Activated CD8-positive, alpha-beta memory T cell treated with anti-CD3 and anti-CD28 coated beads for 36 hours (primary cell): ENCODE data around the gene SLC38A6. TPM values are rescaled to one million over a fixed set of nuclear protein-coding genes. Genes with fewer than 3 reads are reported as not detected.

ENCODE experiments used
- CTCF ChIA-PET: fragments of 350-600 bp; sonication (Branson Sonifier 250); formaldehyde crosslinking; loops from one replicate; lab custom pipeline; 2021; ENCODE audit warnings: antibody characterized with exemption; lab: Charles Lee
- POLR2A ChIA-PET: fragments of 350-600 bp; sonication (Branson Sonifier 250); formaldehyde crosslinking; loops from one replicate; lab custom pipeline; 2021; ENCODE audit warnings: antibody characterized with exemption; lab: Charles Lee
- total RNA-seq, 2 experiments: library from RNA; stranded (reverse); gene quantifications; one replicate each; pipeline ENCODE4 v1.2.3, GENCODE V29; 2021

SLC38A6 gene
- total RNA-seq, 2 experiments from 2014 or later, result 4.4 to 4.7 TPM

DNA sequence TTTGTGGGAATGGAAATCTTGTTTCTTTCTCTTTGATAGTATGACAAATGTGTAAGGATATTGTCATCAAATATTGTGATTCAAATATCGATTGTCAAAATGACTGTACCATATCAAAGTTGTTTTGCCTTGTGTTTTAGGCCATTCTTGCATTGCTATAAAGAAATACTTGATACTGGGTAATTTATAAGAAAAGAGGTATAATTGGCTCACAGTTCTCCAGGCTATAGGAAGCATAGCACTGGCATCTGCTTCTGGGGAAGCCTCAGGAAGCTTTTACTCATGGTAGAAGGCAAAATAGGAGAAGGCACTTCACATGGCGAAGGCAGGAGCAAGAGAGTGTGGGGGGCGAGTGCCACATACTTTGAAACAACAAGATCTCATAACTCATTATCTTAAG lies 8.0 kb upstream of the SLC38A6 start:
- ChIA-PET POLR2A (no interaction called here), CTCF (no interaction called here)

GRCh38 chr14:60974090-60974651 lies 6.9 kb upstream of the SLC38A6 start:
- POLR2A ChIA-PET, result no interaction called here
- CTCF ChIA-PET, result no interaction called here

DNA sequence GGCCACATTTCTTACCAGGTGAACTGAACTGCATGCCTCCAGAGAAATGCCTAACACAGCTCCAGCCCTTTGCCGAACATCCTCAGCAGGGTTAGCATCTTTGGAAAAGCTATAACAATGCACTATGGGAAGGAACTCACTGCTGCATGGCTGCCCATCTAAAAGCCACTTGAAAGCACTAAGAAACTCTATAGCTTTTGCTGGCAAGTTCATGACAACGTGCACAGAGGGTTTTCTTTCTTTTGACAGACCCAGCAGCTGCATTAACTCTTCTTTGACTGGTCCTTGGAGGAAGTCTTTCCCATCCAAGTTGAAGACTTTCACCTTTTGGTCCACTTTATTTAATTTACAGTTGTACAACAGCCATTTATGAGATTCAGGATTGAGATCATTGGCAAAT lies 5.5 kb upstream of the SLC38A6 start:
- ChIA-PET POLR2A (no interaction called here), CTCF (interaction anchor here (0.6 kb wide), 1 partner anchor 267 kb away, joined by 3 read pairs; no protein-coding TSS in a partner anchor)

DNA sequence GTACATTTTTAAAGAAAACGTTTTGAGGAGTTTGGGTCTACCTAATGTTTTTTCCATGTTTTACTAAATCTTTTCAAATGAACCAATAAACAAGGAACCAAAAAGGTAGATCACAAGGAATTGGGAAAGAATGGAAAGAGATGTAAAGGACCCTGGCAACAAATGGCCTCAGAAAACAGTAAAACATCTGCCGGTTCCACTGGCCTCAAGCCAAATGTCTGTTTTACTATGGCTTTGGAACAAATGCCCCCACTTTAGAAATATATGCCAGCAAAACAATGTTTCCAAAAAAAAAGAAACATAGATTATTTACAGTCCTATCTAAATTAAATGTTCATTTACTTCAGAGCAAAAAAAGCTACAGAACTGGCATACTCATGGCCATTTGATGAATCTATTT lies 3.2 kb upstream of the SLC38A6 start:
- ChIA-PET POLR2A (no interaction called here), CTCF (no interaction called here)

DNA sequence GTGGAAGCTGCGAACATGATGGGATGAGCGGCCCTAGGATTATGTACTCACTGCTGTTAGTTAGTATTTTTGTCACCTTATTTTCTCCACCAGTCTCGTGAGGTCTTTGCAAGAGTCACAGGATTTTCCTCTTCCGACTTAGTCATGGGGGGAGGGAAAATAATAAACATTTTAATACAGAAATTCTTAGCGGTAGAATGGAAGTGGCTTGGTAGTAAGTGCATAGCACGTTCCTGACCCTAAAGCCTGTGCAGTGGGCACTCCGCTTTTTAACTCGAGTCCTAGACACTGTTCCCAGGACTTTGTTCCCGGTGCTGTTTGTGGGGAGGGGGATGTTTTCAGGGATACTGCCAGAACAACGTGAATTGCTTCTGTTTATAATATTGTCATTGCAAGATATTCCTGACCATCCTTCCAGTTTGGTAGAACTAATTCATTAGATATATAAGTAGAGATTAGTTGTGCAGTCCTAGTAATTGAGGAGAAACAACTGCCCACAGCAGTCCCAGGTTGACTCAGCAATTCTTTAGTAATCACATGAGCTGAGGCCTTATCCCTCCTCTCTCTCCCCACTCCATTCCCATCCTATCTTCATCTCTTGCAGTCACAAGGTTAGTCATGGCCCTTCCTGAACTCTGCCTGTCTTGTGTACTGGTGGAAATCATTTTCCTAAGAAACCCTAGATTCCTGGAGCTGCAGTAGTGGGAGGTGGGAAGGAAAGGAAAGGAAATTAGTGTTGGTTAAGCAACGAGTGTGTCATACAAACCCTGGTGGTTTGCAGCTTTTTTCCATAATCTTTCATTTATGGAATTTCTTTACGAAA lies 799 bp downstream of the SLC38A6 start:
- ChIA-PET CTCF (interaction anchor here (1.4 kb wide), 1 partner anchor 248 kb away, joined by 3 read pairs; no protein-coding TSS in a partner anchor), POLR2A (no interaction called here)

GRCh38 chr14:60984196-60984595 lies 3.2 kb downstream of the SLC38A6 start:
- ChIA-PET CTCF (no interaction called here), POLR2A (no interaction called here)

- ChIA-PET CTCF (no interaction called here), POLR2A (no interaction called here)
These were observed 5.5 kb downstream of the SLC38A6 start for GRCh38 chr14:60986500-60986899.

- CTCF ChIA-PET, result no interaction called here
- POLR2A ChIA-PET, result no interaction called here
These were observed 8.6 kb downstream of the SLC38A6 start for GRCh38 chr14:60989599-60989998.

DNA sequence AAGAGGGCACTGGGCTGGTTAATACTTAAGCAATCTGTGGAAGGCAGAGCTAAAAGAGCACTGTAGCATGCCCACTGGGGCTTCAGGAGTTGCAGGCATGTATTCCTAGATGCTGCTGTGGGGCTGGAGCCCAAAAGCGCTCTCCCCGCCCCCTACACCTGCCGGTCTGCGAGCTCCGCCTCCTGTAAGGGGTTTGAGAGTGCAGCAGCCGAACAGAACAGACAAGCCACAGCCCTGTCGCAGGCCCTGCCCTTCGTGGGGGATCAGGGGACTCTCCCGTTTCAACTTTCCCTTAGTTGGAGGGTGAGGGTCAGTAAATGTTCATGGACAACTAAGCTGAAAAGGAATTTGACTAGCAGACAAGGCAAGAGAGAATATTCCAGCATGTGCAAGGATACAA lies 17.6 kb downstream of the SLC38A6 start:
- POLR2A ChIA-PET, result no interaction called here
- CTCF ChIA-PET, result no interaction called here

DNA sequence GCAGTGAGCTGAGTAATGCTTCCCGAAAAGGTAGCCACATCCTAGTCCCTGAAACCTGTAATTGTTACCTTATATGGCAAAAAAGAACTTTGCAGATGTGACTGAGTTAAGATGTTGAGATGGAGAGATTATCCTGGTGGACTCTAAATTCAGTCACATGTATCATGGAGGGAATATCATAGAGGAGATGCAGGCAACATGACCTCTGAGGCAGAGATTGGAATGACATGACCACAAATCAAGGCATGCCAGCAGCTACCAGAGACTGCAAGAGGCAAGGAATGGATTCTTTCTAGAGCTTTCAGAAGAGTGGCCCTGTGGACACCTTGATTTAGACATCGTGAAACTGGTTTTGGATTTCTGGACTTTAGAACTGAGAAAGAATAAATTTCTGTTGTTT lies 18.5 kb downstream of the SLC38A6 start:
- ChIA-PET CTCF (no interaction called here), POLR2A (no interaction called here)

GRCh38 chr14:61003571-61003970 lies 22.5 kb downstream of the SLC38A6 start:
- ChIA-PET CTCF (no interaction called here), POLR2A (no interaction called here)

GRCh38 chr14:61019537-61019936 lies 38.5 kb downstream of the SLC38A6 start:
- CTCF ChIA-PET, result interaction anchor here (0.7 kb wide), 1 partner anchor 260 kb away, joined by 3 read pairs; no protein-coding TSS in a partner anchor
- POLR2A ChIA-PET, result no interaction called here

DNA sequence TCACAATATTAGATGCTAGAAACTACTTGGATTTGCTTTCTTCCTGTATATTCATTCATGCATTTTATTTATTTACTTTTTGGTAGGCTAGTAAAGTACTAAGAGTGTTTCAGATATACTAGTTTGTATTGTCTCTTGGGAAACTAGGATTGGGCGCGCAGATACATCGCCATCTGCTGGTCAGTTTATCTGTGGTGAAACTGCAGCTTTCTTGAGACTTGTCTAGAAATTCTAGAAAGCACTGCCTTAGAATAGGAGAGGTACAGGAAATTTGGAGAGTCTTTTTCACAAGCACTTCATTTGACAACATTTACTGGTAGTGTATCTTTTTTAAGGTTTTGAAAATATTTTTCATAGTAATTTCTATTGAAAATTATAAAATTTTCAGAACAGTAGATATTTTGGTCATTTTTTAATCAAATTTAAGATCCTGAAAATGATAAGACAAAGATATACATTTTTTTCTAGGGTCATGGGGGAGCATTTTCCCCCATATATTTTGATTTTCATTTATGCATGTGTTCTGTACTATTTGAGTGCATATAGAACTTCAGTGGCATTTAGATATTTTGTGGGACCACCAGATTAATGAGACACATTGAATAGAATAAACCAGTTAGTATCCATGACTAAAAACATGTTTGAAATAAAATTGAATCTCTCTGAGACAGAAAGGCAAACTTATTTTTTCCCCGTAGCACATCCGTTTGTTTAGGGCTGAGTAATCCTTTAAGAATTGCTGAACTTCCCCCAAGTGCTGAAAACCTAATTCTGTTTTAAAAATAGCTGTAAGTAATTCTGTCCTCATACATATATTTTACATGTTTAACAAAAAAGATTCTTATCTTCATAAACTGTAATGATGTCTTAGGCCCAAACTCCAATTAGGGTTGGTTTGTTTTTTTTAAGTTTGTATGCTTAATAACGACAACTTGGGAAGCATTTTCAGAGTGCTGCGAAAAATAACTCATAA lies 44.5 kb downstream of the SLC38A6 start:
- POLR2A ChIA-PET, result no interaction called here
- CTCF ChIA-PET, result interaction anchor here (0.8 to 1.4 kb wide), 2 partner anchors 400 to 401 kb away, joined by 3 to 4 read pairs; no protein-coding TSS in a partner anchor

GRCh38 chr14:61026526-61026925 lies 45.5 kb downstream of the SLC38A6 start:
- ChIA-PET CTCF (interaction anchor here (1.4 kb wide), 1 partner anchor 402 kb away, joined by 3 read pairs; no protein-coding TSS in a partner anchor), POLR2A (no interaction called here)

DNA sequence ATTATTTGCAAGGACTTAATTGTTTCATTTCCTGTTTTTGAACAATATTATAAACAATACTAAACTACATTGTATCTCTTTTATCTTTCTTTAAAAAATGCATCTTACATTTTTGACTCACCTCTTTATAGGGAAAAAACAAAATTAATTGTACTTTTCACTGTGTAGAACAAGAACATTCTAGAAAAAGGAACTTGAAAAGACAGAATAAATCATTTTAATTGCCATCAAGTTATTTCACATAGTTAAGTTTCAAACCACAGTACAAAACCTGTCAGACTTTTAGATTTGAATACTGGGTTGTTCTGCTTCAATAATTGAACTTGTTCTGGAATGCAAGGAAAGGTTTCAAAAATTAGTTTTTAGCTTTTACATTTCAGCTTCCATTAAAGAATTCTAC lies 50.0 kb downstream of the SLC38A6 start:
- ChIA-PET POLR2A (no interaction called here), CTCF (interaction anchor here (1.4 kb wide), 1 partner anchor 406 kb away, joined by 4 read pairs; no protein-coding TSS in a partner anchor)

DNA sequence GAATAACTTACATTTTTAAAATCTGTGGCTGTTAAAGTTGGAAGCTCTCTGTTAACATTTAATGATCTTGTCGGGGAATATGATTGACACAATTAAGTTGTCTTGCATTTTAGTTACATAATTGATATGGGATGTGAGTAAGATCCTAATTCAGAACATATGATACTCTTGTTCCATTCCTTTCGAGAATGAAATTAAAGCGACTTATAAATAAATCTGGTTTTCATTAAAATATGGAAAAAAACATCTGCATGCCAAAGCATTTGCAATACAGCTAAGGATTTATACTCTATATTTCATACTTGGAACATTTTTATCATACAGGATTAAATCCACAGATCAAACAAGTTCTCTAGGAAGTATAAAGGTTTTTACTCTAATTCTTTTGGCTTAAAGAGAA lies 52.0 kb downstream of the SLC38A6 start:
- ChIA-PET POLR2A (no interaction called here), CTCF (no interaction called here)

DNA sequence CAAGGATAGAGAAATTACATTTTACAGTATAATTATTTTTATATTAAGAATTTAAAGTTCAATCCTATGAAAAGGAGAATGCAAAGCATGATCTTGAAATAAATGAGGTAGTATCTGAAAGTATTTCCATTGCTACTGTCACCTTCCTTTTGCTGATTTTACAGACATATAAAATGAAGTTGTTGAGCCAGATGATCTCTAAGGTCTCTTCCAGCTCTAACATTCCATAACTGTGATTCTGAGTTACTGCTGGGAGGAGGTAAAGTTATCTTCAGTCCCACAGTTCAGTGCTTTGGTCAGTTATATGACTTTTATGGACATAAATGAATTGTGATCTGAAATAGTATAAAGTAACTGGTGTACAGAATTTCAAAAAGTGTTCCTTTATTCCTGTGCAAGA lies 52.8 kb downstream of the SLC38A6 start:
- ChIA-PET CTCF (interaction anchor here (1.5 kb wide), 1 partner anchor 408 kb away, joined by 4 read pairs; no protein-coding TSS in a partner anchor), POLR2A (no interaction called here)

DNA sequence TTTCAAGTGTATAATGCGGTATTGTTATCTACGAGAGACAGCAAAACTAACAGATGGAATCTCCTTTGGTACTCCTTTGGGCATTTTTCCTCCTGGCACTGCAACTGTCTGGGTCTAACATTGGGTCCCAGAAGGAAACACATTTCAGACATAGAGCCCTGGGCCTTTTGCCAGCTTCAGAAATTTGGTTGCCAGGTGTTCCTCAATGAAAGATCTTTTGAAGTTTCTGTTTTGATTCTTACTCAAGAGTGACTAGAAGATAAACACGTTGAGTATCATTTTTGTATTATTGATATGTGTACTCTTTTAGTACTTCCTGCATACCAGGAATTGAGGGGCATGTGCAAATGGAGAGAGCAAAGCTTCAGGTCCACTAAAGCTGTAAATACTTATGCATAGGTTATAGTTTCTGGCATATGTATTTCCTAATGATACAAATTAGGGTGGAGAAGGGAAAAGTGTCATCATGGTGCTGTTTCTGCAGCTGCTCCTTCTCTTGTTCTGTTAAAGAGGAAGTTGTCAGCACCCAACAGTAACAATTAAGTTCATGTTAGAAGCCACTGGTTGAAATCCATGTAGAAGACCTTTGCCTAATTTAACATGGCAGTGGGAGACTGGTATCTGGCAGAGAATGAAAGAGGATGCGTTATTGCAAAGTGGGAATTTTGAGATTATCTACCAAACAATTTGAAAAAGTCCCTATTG lies 53.5 kb downstream of the SLC38A6 start:
- ChIA-PET POLR2A (no interaction called here), CTCF (interaction anchor here (1.5 kb wide), 1 partner anchor 409 kb away, joined by 4 read pairs; no protein-coding TSS in a partner anchor)

GRCh38 chr14:61037215-61037614 lies 56.2 kb downstream of the SLC38A6 start:
- POLR2A ChIA-PET, result no interaction called here
- CTCF ChIA-PET, result no interaction called here
